Measurements from ENCODE around the gene TRMT2A.

DNA sequence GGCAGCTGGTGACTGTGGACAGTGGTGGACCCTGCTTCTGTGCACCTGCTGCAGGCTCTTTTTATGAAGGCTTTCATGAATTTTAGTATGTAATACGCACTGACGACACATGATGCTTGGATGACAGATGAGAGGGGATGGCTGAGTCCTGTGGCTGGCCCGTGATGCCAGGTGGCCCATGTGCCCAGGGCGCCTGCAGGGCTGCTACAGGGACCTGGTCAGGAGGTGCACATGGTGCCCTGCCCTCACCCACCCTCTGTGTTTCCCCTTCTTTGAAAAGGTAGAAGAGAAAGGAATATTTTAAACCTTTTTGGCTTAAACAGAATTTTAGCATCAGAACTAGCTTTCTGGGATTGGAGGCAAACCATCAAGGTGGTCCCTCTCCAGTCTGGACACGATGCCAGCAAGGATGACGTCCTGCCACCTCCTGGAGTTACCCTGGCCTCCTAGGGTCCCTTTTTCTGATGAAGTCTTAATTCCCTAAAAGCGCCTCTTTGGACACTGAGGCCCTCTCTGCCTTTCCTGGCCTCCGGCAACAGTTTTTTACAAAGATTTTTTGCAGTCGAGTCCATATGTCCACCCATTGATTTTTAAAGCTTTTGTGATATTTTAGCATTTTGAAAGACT lies 6.6 kb downstream of the TRMT2A start:
- TF ChIP-seq EP300 (IDR thresholded peaks at IDR 0.05) (no peak), CTCF (IDR thresholded peaks at IDR 0.05) (no peak), POLR2A (IDR thresholded peaks at IDR 0.05) (no peak)
